Endothelial cell of hepatic sinusoid (primary cell): ENCODE measurements around the gene HM13.

ENCODE experiments used
- in situ Hi-C: cut with HindIII; loops from 2 replicates; pipeline ENCODE4 v1.10.0; 2017; ENCODE audit warnings: low sequenced_read_pairs

HM13 gene

GRCh38 chr20:31605031-31605901 lies 91.0 kb downstream of the HM13 start, which contains the start of gene ID1:
Gene ID1, plus strand, starts transcription at chr20:31605289. Its CDS starts 99 bp downstream, at chr20:31605388.
- in situ Hi-C loops: no loop called here

DNA sequence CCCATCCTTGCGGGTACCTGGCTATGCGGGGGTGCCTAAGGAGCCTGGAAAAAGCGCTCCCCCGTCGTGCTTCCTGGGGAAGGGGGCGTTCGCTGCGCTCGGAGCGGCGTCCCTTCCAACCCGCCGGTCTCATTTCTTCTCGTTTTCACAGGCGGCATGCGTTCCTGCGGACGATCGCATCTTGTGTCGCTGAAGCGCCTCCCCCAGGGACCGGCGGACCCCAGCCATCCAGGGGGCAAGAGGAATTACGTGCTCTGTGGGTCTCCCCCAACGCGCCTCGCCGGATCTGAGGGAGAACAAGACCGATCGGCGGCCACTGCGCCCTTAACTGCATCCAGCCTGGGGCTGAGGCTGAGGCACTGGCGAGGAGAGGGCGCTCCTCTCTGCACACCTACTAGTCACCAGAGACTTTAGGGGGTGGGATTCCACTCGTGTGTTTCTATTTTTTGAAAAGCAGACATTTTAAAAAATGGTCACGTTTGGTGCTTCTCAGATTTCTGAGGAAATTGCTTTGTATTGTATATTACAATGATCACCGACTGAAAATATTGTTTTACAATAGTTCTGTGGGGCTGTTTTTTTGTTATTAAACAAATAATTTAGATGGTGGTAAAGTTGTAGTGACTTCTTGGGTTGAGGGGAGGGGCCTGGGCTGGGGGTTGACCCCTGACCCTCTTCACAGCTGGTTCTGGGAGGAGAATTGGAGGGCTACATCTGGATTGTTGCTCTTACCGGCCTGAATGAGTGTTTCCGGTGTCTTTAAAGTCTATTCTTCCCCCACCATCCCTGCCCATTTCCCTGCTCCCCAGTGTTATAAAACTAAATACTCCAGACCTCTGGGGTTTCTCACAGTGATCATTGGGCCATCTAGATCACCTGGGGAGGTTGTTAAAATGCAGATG lies 91.9 kb downstream of the HM13 start:
- in situ Hi-C loops: no loop called here

- in situ Hi-C loops: no loop called here
Measured at GRCh38 chr20:31606804-31607639, 92.8 kb downstream of the HM13 start.

DNA sequence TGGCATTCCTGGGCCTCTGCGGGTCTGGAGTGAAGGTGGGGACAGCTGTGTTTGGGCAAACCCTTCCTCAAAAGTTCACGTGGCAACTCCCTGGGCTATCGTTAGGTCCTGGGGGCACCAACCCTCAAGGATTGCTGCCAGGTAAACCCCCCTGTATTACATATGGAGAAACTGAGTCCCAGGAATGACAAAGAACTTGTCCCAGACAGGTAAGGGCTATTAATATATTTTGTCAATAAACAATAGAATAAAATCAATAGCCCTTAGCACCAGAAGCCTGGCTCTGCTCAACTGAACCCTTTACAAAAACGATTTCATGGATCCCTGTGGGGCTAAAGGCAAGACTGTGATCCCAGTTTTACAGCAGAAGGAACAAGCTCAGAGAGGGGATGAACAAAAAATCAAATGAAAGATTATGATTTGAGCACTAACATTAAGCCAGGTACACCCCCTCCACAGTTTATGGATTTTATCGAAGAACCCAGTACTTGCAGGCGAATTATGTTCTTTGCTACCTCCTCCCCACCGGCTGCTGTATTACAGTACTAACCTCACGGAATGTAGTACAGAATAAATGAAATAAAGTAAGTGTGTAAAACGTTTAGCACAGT lies 93.5 kb downstream of the HM13 start:
- in situ Hi-C loops: no loop called here

GRCh38 chr20:31608251-31608945 lies 94.2 kb downstream of the HM13 start:
- in situ Hi-C loops: no loop called here

DNA sequence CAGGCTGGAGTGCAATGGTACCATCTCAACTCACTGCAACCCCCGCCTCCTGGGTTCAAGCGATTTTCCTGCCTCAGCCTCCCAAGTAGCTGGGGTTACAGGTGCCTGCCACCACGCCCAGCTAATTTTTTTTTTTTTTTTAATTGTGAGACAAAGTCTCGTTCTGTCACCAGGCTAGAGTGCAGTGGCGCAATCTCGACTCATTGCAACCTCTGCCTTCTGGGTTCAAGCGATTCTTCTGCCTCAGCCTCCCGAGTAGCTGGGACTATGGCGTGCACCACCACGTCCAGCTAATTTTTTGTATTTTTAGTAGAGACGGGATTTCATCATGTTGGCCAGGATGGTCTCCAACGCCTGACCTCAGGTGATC lies 98.0 kb downstream of the HM13 start:
- in situ Hi-C loops: loop anchor here (5.0 kb wide), 1 partner anchor 45 kb away; no protein-coding TSS in a partner anchor

GRCh38 chr20:31615416-31615815 lies 101.2 kb downstream of the HM13 start:
- in situ Hi-C loops: no loop called here

DNA sequence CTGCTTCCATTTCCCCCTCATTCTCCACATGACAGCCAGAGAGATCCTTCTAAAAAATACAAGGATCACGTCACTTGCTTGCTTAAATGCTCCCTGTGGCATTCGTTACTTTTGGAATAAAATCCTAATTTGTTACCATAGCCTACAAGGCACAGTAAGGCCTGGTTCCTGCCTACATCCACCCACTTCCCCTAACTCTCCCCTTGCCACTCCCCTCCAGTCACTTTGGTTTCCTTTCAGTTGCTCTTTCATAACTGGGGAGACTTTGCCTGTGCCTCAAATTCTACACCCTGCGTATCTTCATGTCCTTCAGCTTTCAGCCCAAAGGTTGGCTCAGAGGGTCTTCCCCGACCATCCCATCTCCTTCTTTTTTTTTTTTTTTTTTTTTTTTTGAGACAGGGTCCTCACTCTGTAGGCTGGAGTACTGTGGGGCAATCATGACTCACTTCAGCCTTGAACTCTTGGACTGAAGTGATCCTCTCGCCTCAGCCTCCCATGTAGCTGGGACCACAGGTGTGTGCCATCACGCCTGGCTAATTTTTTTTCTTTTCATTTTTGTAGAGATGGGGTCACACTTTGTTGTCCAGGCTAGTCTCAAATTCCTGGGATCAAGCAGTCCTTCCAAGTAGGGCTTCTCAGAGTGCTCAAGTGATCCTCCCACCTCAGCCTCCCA lies 103.3 kb downstream of the HM13 start:
- in situ Hi-C loops: no loop called here
